Immature natural killer cell (primary cell): ENCODE data around the gene EHBP1L1. TPM values are rescaled to one million over a fixed set of nuclear protein-coding genes. Genes with fewer than 3 reads are reported as not detected.
"Not testable (repeated sequence)": the region's sequence is repeated elsewhere in the genome, so short reads cannot be mapped to it uniquely, and the experiment has no call there.

Source experiments
- DNase-seq, 3 donors: peaks; one replicate each; pipeline ENCODE4 v3.0.0; 2022; ENCODE audit warnings: mixed read lengths in 1 of 3
- H3K27ac Mint-ChIP-seq, 6 donors: one replicate each; pipeline ENCODE4 v1.8.0; 2020; ENCODE audit warnings: mixed read lengths in 6 of 6, mild to moderate bottlenecking in 5 of 6, inconsistent platforms in 4 of 6, moderate library complexity in 3 of 6
- H3K27me3 Mint-ChIP-seq, 3 donors: one replicate each; pipeline ENCODE4 v1.8.0; 2020 to 2021; ENCODE audit warnings: low read depth in 3 of 3, mild to moderate bottlenecking in 3 of 3, mixed read lengths in 3 of 3, moderate library complexity in 3 of 3, inconsistent platforms in 1 of 3
- H3K36me3 Mint-ChIP-seq, 3 donors: one replicate each; pipeline ENCODE4 v1.8.0; 2020; ENCODE audit warnings: mixed read lengths in 3 of 3, inconsistent platforms in 2 of 3, mild to moderate bottlenecking in 2 of 3
- H3K4me1 Mint-ChIP-seq, 2 donors: one replicate each; pipeline ENCODE4 v1.8.0; 2020; ENCODE audit warnings: inconsistent platforms in 2 of 2, mild to moderate bottlenecking in 2 of 2, mixed read lengths in 2 of 2, moderate library complexity in 1 of 2
- H3K4me3 Mint-ChIP-seq, 5 donors: one replicate each; pipeline ENCODE4 v1.8.0; 2020; ENCODE audit warnings: mild to moderate bottlenecking in 5 of 5, mixed read lengths in 5 of 5, inconsistent platforms in 3 of 5, moderate library complexity in 3 of 5
- H3K9me3 Mint-ChIP-seq, 6 donors: one replicate each; pipeline ENCODE4 v1.8.0; 2020; ENCODE audit warnings: mild to moderate bottlenecking in 6 of 6, mixed read lengths in 6 of 6, inconsistent platforms in 4 of 6, moderate library complexity in 3 of 6
- polyA plus RNA-seq, 3 donors: library from polyadenylated mRNA; unstranded; fragments of 300-500 nt; fragmentation: Illumina TruSeq; gene quantifications; one replicate each; pipeline ENCODE4 v1.2.3, GENCODE V29; 2021

EHBP1L1 gene
- polyA plus RNA-seq, 3 donors from 2014 or later = 14.8 to 19.3 (median 17.7) TPM

DNA sequence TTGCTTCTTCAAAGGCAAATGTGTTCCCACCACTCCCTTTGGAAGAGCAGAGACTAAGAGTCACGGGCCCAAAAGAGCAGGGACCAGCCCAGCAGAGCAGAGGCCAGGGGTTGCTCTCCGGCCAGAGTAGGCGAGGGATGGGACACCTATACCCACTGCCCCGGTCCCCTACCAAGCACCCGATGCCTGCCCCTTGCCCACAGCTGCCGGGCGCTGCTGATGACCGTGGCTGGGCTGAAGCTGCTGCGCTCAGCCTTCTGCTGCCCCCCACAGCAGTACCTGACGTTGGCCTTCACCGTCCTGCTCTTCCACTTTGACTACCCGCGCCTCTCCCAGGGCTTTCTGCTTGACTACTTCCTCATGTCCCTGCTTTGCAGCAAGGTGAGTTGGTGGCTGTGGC lies 51.3 kb downstream of the EHBP1L1 start:
- Mint-ChIP-seq H3K4me3 (no peak overlapping the region), H3K36me3 (peaks cover 0 to 8% (median 0%) of the 10 kb centered on the region in 3 donors), H3K27ac (peak overlapping the region in 1 of 6 donors; percentile 48), H3K27me3 (peaks cover 0 to 8% (median 1%) of the 10 kb centered on the region in 3 donors), H3K9me3 (no peaks in the 10 kb centered on the region), H3K4me1 (peaks cover 7 to 13% of the 10 kb centered on the region in 2 donors)
- DNase-seq = no peak

DNA sequence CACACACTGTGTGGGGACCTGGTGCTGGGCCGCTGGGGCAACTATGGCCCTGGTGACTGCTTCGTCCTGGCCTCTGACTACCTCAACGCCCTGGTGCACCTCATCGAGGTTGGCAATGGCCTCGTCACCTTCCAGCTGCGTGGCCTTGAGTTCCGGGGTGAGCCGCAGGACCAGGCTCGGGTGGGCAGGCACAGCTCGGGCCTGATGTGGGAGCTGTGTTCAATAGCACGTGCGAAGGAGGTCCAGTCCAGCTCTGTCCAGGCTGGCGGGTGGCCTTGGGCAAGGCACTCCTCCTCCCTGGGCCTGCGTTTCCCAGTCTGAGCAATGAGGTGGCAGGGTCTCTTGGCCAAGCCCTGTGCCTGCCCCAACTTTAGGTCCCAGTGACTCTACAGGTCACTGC lies 53.7 kb downstream of the EHBP1L1 start:
- peaks cover 22 to 26% of the 10 kb centered on the region in 2 donors for H3K4me1 Mint-ChIP-seq
- no peaks in the 10 kb centered on the region for H3K9me3 Mint-ChIP-seq
- DNase-seq = no peak
- peaks cover 0 to 5% (median 0%) of the 10 kb centered on the region in 3 donors for H3K27me3 Mint-ChIP-seq
- no peak overlapping the region for H3K4me3 Mint-ChIP-seq
- H3K36me3 Mint-ChIP-seq = peaks cover 0 to 7% (median 0%) of the 10 kb centered on the region in 3 donors
- no peak overlapping the region for H3K27ac Mint-ChIP-seq

DNA sequence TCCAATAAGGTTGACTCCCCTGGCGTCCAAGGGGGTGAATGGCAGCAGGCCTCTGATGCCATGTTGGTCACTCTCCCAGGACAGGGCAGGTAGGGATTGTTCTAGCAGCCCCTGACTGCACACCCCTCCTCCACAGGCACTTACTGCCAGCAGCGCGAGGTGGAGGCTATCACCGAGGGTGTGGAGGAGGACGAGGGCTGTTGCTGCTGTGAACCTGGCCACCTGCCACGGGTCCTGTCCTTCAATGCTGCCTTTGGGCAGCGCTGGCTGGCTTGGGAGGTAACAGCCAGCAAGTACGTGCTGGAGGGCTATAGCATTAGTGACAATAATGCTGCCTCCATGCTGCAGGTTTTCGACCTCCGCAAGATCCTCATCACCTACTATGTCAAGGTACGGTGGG lies 54.4 kb downstream of the EHBP1L1 start:
- Mint-ChIP-seq H3K9me3 (no peaks in the 10 kb centered on the region), H3K4me1 (peaks cover 27 to 30% of the 10 kb centered on the region in 2 donors), H3K4me3 (no peak overlapping the region), H3K27ac (no peak overlapping the region), H3K27me3 (no peaks in the 10 kb centered on the region), H3K36me3 (peaks cover 0 to 7% (median 0%) of the 10 kb centered on the region in 3 donors)
- DNase-seq = no peak

DNA sequence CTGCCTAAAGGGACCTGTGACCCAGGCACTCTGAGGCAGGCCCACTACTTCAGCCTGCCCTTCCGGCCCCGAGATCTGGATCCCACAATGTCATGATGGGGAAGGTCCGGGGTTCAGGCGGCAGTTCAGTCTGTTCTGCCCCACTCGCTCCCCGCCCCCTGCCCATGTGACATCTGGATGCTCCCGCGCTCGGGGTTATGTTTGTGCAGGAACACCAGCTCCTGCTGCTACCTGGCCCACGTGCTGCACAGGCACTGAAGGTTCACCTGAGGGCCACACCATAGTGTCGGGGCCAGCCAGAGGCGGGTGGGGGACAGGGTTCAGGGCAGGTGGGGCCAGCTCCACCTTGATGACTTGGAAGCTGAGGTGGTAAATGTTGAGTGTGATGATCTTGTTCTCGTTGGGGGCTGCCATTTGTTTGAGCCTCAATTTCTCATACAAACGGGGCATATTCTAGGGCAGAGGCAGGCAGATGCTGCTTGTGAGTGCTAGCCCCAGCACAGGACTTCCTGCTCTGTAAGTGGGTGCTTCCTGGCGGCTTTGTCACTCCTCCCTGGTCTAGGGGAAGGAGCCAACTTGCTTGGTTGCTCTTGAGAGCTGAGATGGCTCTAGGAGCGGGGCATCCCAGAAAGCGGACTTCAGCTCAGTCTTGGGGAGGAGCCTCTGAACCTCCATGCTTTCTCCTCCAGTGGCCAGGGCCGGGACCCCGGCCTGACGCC lies 57.7 kb downstream of the EHBP1L1 start:
- Mint-ChIP-seq H3K4me1 (peaks cover 34 to 39% of the 10 kb centered on the region in 2 donors), H3K9me3 (no peaks in the 10 kb centered on the region), H3K36me3 (peaks cover 0 to 14% (median 0%) of the 10 kb centered on the region in 3 donors), H3K27ac (peak overlapping the region; percentile 71 to 98 (median 96)), H3K4me3 (peak overlapping the region; percentile 68 to 78 (median 73)), H3K27me3 (peaks cover 7 to 13% (median 9%) of the 10 kb centered on the region in 3 donors)
- peak in 2 of 3 donors; percentile 62 for DNase-seq

DNA sequence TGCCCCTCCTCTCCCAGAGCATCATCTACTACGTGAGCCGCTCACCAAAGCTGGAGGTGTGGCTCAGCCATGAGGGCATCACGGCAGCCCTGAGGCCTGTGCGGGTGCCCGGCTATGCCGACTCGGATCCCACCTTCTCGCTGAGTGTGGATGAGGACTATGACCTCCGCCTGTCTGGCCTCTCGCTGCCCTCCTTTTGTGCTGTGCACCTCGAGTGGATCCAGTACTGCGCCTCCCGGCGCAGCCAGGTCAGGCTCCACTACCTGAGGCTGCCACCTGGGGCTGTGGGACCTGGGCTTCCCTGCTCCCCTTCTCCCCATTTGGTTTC lies 58.2 kb downstream of the EHBP1L1 start:
- DNase-seq = no peak
- Mint-ChIP-seq H3K36me3 (peaks cover 0 to 14% (median 0%) of the 10 kb centered on the region in 3 donors), H3K4me3 (peak overlapping the region; percentile 68 to 78 (median 73)), H3K27ac (peak overlapping the region; percentile 71 to 98 (median 96)), H3K9me3 (no peaks in the 10 kb centered on the region), H3K27me3 (peaks cover 12 to 18% (median 14%) of the 10 kb centered on the region in 3 donors), H3K4me1 (peaks cover 40 to 44% of the 10 kb centered on the region in 2 donors)

DNA sequence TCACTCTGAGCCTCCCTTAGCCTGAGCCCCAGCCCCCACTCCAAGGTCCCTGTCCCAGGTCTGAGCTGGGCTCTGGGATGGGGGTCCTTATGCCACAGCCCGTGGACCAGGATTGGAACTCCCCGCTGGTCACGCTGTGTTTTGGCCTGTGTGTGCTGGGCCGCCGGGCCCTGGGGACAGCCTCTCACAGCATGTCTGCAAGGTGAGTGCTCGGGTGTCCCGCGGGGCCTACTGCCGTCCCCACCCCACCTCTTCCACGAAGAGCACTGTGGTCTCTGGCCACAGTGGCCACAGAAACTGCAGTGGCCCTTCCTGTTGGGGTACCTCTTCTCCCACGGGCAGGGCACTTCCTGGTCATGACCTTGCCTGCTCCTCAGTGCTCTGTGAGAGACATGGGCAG lies 58.6 kb downstream of the EHBP1L1 start:
- Mint-ChIP-seq H3K27me3 (peaks cover 16 to 22% (median 18%) of the 10 kb centered on the region in 3 donors), H3K9me3 (no peaks in the 10 kb centered on the region), H3K36me3 (peaks cover 0 to 14% (median 0%) of the 10 kb centered on the region in 3 donors), H3K27ac (peak overlapping the region; percentile 71 to 98 (median 96)), H3K4me1 (peaks cover 43 to 48% of the 10 kb centered on the region in 2 donors), H3K4me3 (peak overlapping the region; percentile 26 to 78 (median 73))
- no peak for DNase-seq

DNA sequence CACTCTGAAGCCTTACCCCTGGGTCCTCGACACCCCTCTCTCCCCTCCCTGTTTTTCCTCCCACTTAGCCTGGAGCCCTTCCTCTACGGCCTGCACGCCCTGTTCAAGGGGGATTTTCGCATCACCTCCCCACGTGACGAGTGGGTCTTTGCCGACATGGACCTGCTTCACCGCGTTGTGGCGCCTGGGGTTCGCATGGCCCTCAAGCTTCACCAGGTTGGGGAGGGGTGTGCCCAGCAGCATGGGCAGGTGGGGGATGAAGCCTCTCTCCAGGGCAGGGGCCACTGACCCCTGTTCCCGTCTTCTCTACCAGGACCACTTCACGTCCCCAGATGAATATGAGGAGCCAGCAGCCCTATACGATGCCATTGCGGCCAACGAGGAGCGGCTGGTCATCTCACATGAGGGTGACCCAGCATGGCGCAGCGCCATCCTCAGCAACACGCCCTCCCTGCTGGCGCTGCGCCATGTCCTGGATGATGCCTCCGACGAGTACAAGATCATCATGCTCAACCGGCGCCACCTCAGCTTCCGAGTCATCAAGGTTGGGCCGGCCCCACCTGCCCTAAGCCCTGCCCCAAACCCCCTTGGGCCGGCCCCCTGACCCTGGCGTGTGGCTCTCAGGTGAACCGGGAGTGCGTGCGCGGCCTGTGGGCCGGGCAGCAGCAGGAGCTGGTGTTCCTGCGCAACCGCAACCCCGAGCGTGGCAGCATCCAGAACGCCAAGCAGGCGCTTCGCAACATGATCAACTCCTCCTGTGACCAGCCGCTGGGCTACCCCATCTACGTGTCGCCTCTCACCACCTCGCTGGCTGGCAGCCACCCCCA lies 59.3 kb downstream of the EHBP1L1 start:
- DNase-seq = no peak
- Mint-ChIP-seq H3K27me3 (peaks cover 23 to 29% (median 24%) of the 10 kb centered on the region in 3 donors), H3K27ac (peak overlapping the region; percentile 71 to 98 (median 96)), H3K36me3 (peaks cover 0 to 14% (median 0%) of the 10 kb centered on the region in 3 donors), H3K9me3 (no peaks in the 10 kb centered on the region), H3K4me1 (peaks cover 50 to 54% of the 10 kb centered on the region in 2 donors), H3K4me3 (peak overlapping the region in 3 of 5 donors; percentile 4 to 78 (median 26))

DNA sequence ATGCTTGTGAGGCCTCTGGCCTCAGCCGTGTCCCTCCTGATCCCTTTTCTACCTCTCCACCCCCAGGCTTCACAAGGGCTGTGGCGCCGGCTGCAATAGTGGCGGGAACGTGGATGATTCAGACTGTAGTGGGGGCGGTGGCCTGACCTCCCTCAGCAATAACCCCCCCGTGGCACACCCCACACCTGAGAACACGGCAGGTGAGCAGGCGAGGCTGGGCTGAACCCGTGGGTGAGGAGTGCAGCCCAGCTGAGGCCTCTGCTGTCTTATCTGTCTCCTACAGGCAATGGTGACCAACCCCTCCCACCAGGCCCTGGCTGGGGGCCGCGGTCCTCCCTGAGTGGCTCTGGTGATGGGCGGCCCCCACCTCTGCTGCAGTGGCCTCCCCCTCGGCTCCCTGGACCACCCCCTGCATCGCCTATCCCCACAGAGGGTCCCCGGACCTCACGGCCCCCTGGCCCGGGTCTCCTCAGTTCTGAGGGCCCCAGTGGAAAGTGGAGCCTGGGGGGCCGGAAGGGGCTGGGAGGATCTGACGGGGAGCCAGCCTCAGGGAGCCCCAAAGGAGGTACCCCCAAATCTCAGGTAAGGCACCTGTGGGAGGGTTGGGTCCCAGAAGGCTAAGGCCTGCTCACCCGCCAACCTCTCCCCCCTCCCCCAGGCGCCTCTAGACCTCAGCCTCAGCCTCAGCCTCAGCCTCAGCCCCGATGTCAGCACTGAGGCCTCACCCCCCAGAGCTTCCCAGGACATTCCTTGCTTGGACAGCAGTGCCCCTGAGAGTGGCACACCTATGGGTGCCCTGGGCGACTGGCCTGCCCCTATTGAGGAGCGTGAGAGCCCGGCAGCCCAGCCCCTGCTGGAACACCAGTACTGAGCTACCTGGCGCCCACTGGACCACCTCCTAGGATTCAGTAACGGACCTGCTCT lies 60.5 kb downstream of the EHBP1L1 start:
- Mint-ChIP-seq H3K4me1 (peaks cover 58 to 64% of the 10 kb centered on the region in 2 donors), H3K9me3 (no peaks in the 10 kb centered on the region), H3K4me3 (peak overlapping the region in 4 of 5 donors; percentile 48 to 96 (median 82)), H3K27ac (peak overlapping the region; percentile 89 to 100 (median 100)), H3K36me3 (peaks cover 0 to 14% (median 0%) of the 10 kb centered on the region in 3 donors), H3K27me3 (peaks cover 29 to 40% (median 31%) of the 10 kb centered on the region in 3 donors)
- DNase-seq = no peak

DNA sequence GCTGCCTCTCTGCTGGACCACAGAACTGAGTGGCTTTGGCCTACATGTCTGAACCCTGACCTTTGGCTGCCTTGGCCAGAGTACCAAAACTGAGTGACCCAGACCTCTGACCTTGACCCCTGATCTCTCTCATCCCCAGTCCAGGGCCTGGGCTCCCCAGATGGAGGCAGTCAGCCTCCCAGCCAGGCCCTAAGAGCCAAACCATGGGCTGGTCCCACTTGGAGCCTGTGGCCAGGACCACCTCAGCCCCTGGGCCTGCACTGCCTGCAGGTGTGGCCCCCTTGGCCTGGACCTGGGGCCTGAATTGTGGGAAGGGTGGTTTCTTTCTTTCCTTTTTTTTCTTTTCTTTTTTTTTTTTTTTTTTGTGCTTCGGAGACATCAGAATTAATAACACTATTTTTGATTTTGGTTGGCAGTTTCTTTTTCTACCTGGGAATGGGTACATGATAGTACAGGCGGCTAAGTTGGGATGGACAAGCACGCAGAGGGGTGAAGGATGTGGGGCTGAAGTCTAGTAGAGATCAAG lies 61.2 kb downstream of the EHBP1L1 start:
- no peaks in the 10 kb centered on the region for H3K9me3 Mint-ChIP-seq
- H3K4me1 Mint-ChIP-seq = peaks cover 66 to 71% of the 10 kb centered on the region in 2 donors
- peaks cover 0 to 16% (median 6%) of the 10 kb centered on the region in 3 donors for H3K36me3 Mint-ChIP-seq
- DNase-seq = no peak
- peaks cover 33 to 48% (median 36%) of the 10 kb centered on the region in 3 donors for H3K27me3 Mint-ChIP-seq
- peak overlapping the region; percentile 89 to 100 (median 100) for H3K27ac Mint-ChIP-seq
- peak overlapping the region; percentile 91 to 100 (median 92) for H3K4me3 Mint-ChIP-seq

DNA sequence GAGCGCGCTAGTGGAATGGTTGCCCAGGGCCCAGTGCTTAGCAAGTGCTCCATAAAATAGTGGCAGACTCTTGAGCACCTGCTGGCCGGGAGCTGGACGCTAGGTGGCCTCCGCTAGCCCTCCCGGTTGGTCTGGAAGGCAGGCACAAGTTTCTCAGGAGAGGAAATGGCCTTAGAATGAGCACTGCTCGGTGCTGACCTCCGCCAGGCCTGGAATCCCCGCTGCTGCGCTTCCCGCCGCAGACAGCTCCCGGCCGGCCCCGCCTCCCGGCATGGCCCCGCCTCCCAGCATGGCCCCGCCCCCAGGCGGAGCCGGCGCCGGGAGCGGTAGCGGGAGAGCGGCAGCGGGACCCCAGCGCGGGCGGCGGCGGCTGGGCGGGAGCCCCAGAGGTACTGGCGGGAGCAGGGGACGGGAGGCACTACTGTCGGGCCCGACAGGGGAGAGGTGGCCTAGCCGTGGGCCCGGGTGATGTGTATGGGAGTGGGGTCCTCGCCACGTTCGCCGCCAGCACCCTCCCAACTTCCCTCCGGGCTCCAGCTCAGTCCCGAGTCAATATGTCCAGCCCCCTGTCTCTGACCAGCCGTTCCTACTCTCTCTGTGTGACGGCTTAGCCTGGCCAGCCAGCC lies 62.1 kb downstream of the EHBP1L1 start, which contains the start of gene SIPA1:
SIPA1 (plus strand) TSS at position 308 of the 626 bp plus-strand sequence. CDS start 2,821 bp downstream, outside the sequence.
- Mint-ChIP-seq H3K27ac (peak within 1 kb of the TSS; percentile 99 to 100 (median 100)), H3K27me3 (peaks cover 35 to 48% (median 36%) of the 10 kb centered on the region in 3 donors), H3K4me3 (peak within 1 kb of the TSS; percentile 91 to 100 (median 92)), H3K4me1 (peaks cover 68 to 73% of the 10 kb centered on the region in 2 donors), H3K9me3 (no peaks in the 10 kb centered on the region), H3K36me3 (peaks cover 0 to 16% (median 6%) of the 10 kb centered on the region in 3 donors)
- peak; percentile 85 to 87 (median 85) for DNase-seq

DNA sequence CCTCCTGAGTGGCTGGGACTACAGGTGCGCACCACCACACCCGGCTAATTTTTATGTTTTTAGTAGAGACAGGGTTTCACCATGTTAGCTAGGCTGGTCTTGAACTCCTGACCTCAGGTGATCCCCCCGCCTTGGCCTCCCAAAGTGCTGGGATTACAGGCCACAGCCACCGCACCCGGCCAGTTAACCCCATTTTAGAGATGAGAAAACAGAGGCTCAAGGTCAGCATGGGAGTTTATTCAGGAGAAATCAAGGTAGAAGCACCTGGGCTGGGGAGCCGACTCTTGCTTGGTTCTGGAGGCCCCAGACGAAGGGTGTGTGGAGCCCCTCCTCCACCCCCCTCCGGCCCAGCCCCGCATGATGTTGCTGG lies 63.4 kb downstream of the EHBP1L1 start:
- Mint-ChIP-seq H3K27me3 (peaks cover 36 to 56% (median 44%) of the 10 kb centered on the region in 3 donors), H3K27ac (peak overlapping the region; percentile 99 to 100 (median 100)), H3K4me1 (peaks cover 70 to 73% of the 10 kb centered on the region in 2 donors), H3K4me3 (peak overlapping the region; percentile 91 to 100 (median 92)), H3K36me3 (peaks cover 0 to 17% (median 6%) of the 10 kb centered on the region in 3 donors)
- H3K9me3 Mint-ChIP-seq = not testable (repeated sequence)
- DNase-seq = peak in 1 of 3 donors; percentile 52
